C4-2B (cell line): ENCODE measurements around the gene ANGPTL2.

ENCODE experiments used
- CTCF ChIP-seq: fragments of 450-650 bp; conservative IDR thresholded peaks from 2 replicates; pipeline ENCODE4 v1.5.1; 2017; ENCODE audit warnings: mild to moderate bottlenecking
- ZFX ChIP-seq: fragments of 450-650 bp; IDR thresholded peaks from 2 replicates; pipeline ENCODE4 v1.6.1; 2017

DNA sequence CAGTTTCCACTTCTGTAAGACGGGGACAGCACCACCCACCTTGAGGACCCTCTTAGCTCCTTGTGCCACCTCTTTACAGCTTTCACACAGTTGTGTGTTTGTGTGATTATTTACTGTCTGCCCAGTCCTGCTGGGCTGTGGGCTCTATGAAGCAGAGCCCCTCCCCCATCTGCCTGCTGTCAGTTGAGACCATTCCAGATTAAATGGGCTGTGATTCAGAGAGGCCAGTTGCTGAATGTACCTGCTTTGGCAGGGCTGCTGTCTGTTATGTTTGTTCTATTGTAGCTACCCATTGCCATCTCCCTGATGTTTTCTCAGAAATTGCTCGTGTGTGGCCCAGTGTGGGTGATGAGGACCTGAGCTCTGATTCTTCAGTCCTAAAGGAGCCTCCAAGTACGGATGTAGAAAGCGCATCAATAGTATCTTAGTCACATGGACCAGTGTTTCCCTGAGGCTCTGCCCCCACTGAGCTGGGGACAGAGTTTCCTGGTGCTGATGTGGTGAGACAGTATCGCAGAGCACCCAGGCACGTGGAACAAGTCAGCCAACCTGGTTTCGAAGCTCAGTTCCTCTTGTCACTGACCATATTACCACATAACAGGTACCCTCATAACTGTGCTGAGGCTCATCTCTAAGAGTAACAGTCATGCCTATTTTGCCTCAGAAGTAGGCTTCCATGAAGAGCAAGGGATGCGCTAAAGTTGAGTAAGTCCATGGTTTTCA lies 3.7 kb downstream of the ANGPTL2 start:
- no peak for TF ChIP-seq CTCF
- TF ChIP-seq ZFX, result no peak
